Suprapubic skin (tissue), 4 donors: ENCODE results near the gene DDX10. TPM values are rescaled to one million over a fixed set of nuclear protein-coding genes. Genes with fewer than 3 reads are reported as not detected.

Experiments used
- DNase-seq, 2 donors: peaks; one replicate each; pipeline ENCODE4 v3.0.0-alpha.2; 2019; ENCODE audit warnings: low spot score in 2 of 2
- H3K27ac ChIP-seq: fragments of 200-600 bp; sonication (generic); one replicate; pipeline ENCODE4 v1.5.1; 2019
- H3K27me3 ChIP-seq: fragments of 200-600 bp; sonication (generic); one replicate; pipeline ENCODE4 v1.5.1; 2019
- H3K36me3 ChIP-seq: fragments of 200-600 bp; sonication (generic); one replicate; pipeline ENCODE4 v1.5.1; 2019
- H3K4me1 ChIP-seq: fragments of 200-600 bp; sonication (generic); one replicate; pipeline ENCODE4 v1.5.1; 2019
- H3K4me3 ChIP-seq: fragments of 200-600 bp; sonication (generic); one replicate; pipeline ENCODE4 v1.5.1; 2019; ENCODE audit warnings: mild to moderate bottlenecking
- H3K9me3 ChIP-seq: fragments of 200-600 bp; sonication (generic); one replicate; pipeline ENCODE4 v1.5.1; 2019
- EP300 ChIP-seq: sonication (generic); formaldehyde crosslinking; IDR thresholded peaks from one replicate; pipeline ENCODE4 v1.6.1; 2017; ENCODE audit warnings: antibody characterized with exemption
- POLR2A ChIP-seq, 2 donors: fragments of 450-650 bp; IDR thresholded peaks; one replicate each; pipeline ENCODE4 v1.6.1; 2017; ENCODE audit warnings: antibody characterized with exemption in 2 of 2, mild to moderate bottlenecking in 2 of 2, moderate library complexity in 2 of 2
- POLR2AphosphoS5 ChIP-seq, 3 donors: sonication (generic); formaldehyde crosslinking; IDR thresholded peaks; one replicate each; pipeline ENCODE4 v1.6.1; 2017; ENCODE audit warnings: antibody characterized with exemption in 3 of 3
- WGBS: methylation state at CpG from one replicate; pipeline ENCODE4 v1.1.5; 2018; 5-methylcytosine and 5-hydroxymethylcytosine counted together
- total RNA-seq, 4 donors: library from RNA; depleted of rRNA; stranded (reverse); fragments of >200 nt; gene quantifications; one replicate each; pipeline ENCODE4 v1.1.0, GENCODE V29; 2016
- TF ChIP-seq, protein P1 (sequence below), 2 donors: fragments of 200-600 bp in 1 of 2; fragments of 450-650 bp in 1 of 2; sonication (generic) in 1 of 2; IDR thresholded peaks; one replicate each; pipeline ENCODE4 v1.5.1; 2016 to 2019; ENCODE audit warnings: antibody characterized with exemption in 2 of 2, mild to moderate bottlenecking in 1 of 2, moderate library complexity in 1 of 2

The DDX10 gene
- total RNA-seq, 4 donors from 2014 or later: 21.9 to 30.7 (median 27.2) TPM

DNA sequence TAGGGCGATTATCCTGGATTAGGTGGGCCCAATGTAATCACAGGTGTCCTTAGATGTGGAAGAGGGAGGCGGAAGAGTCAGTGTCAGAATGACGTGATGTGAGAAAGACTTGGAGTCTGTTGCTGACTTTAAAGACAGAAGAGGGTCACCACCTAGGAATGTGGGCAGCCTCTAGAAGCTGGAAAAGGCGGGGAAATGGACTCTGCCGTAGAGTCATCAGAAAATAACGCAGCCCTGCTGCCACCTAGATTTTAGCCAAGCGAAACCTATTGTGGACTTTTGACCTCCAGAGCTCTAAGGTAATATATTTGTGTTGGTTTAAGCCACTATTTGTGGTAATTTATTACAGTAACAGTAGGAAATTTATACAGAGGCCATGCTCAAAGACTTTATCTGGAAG lies 4.8 kb downstream of the DDX10 start:
- no peak for DNase-seq
- Histone ChIP-seq H3K9me3 (no peaks in the 10 kb centered on the region), H3K27ac (no peak overlapping the region), H3K36me3 (peaks cover 7% of the 10 kb centered on the region), H3K4me1 (peaks cover 40% of the 10 kb centered on the region), H3K27me3 (no peaks in the 10 kb centered on the region), H3K4me3 (no peak overlapping the region)
- 98% methylated on average over 7 of the region's 7 CpGs for WGBS
- no peak for TF ChIP-seq POLR2A (IDR thresholded peaks at IDR 0.05)
- TF ChIP-seq, protein P1, sequence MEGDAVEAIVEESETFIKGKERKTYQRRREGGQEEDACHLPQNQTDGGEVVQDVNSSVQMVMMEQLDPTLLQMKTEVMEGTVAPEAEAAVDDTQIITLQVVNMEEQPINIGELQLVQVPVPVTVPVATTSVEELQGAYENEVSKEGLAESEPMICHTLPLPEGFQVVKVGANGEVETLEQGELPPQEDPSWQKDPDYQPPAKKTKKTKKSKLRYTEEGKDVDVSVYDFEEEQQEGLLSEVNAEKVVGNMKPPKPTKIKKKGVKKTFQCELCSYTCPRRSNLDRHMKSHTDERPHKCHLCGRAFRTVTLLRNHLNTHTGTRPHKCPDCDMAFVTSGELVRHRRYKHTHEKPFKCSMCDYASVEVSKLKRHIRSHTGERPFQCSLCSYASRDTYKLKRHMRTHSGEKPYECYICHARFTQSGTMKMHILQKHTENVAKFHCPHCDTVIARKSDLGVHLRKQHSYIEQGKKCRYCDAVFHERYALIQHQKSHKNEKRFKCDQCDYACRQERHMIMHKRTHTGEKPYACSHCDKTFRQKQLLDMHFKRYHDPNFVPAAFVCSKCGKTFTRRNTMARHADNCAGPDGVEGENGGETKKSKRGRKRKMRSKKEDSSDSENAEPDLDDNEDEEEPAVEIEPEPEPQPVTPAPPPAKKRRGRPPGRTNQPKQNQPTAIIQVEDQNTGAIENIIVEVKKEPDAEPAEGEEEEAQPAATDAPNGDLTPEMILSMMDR (IDR thresholded peaks at IDR 0.05): no peak
- no peak for TF ChIP-seq POLR2AphosphoS5 (IDR thresholded peaks at IDR 0.05)
- no peak for TF ChIP-seq EP300

GRCh38 chr11:108670451-108670850 lies 5.6 kb downstream of the DDX10 start:
- H3K27ac ChIP-seq: no peak overlapping the region
- DNase-seq: no peak
- WGBS: 82% methylated on average over 4 of the region's 4 CpGs
- no peak overlapping the region for H3K4me3 ChIP-seq
- no peaks in the 10 kb centered on the region for H3K9me3 ChIP-seq
- peaks cover 8% of the 10 kb centered on the region for H3K36me3 ChIP-seq
- H3K27me3 ChIP-seq: no peaks in the 10 kb centered on the region
- TF ChIP-seq POLR2A (IDR thresholded peaks at IDR 0.05) (no peak), POLR2AphosphoS5 (IDR thresholded peaks at IDR 0.05) (no peak), EP300 (no peak)
- TF ChIP-seq, protein P1 (IDR thresholded peaks at IDR 0.05): no peak
- H3K4me1 ChIP-seq: peaks cover 37% of the 10 kb centered on the region

GRCh38 chr11:108672113-108672512 lies 7.2 kb downstream of the DDX10 start:
- no peak overlapping the region for H3K4me3 ChIP-seq
- DNase-seq: no peak
- no peaks in the 10 kb centered on the region for H3K27me3 ChIP-seq
- peaks cover 20% of the 10 kb centered on the region for H3K4me1 ChIP-seq
- peaks cover 24% of the 10 kb centered on the region for H3K36me3 ChIP-seq
- no peaks in the 10 kb centered on the region for H3K9me3 ChIP-seq
- TF ChIP-seq POLR2AphosphoS5 (IDR thresholded peaks at IDR 0.05): no peak
- no peak for TF ChIP-seq EP300
- TF ChIP-seq POLR2A (IDR thresholded peaks at IDR 0.05): no peak
- TF ChIP-seq, protein P1 (IDR thresholded peaks at IDR 0.05): no peak
- no peak overlapping the region for H3K27ac ChIP-seq
- 29% methylated on average over 3 of the region's 3 CpGs for WGBS

DNA sequence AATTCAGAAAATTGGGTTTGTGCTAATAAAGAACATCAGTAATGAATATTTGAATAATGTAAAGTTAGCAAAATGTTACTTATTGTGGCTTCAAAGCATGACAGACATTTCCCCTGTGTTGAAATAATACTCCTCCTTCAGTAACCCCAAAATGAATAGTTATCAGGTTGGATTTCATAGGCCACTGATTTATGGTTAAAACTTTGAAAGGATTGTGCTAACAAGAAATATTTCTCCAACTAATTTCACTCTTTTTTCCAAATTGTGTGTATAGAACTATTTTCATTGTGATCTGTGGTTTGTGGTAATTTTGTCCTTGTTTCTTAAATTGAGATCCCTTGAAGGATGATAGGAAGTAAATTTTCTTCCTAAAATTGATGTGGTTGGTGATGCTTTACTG lies 7.9 kb downstream of the DDX10 start:
- DNase-seq: no peak
- Histone ChIP-seq H3K36me3 (peaks cover 30% of the 10 kb centered on the region), H3K4me1 (peaks cover 14% of the 10 kb centered on the region), H3K4me3 (no peak overlapping the region), H3K9me3 (no peaks in the 10 kb centered on the region), H3K27me3 (no peaks in the 10 kb centered on the region), H3K27ac (no peak overlapping the region)
- TF ChIP-seq POLR2AphosphoS5 (IDR thresholded peaks at IDR 0.05): no peak
- no peak for TF ChIP-seq POLR2A (IDR thresholded peaks at IDR 0.05)
- no peak for TF ChIP-seq EP300
- TF ChIP-seq, protein P1 (IDR thresholded peaks at IDR 0.05): no peak

DNA sequence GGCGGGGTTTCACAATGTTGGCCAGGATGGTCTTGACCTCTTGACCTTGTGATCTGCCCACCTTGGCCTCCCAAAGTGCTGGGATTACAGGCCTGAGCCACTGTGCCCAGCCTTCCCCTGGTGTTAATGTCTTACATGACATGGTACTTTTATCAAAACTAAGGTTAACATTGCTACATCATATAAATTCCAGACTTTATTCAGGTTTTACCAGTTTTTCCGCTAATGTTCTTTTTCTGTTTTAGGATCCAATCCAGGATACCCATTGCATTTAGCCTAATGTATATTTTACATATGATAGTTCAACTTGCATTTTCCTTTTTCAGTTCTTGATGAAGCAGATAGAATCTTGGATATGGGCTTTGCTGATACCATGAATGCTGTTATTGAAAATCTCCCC lies 14.2 kb downstream of the DDX10 start:
- TF ChIP-seq, protein P1 (IDR thresholded peaks at IDR 0.05): no peak
- no peak for TF ChIP-seq POLR2AphosphoS5 (IDR thresholded peaks at IDR 0.05)
- no peak for TF ChIP-seq POLR2A (IDR thresholded peaks at IDR 0.05)
- no peak for TF ChIP-seq EP300
- H3K9me3 ChIP-seq: no peaks in the 10 kb centered on the region
- no peak overlapping the region for H3K27ac ChIP-seq
- no peaks in the 10 kb centered on the region for H3K4me1 ChIP-seq
- H3K36me3 ChIP-seq: peaks cover 54% of the 10 kb centered on the region
- 77% methylated on average over 2 of the region's 2 CpGs for WGBS
- H3K27me3 ChIP-seq: no peaks in the 10 kb centered on the region
- H3K4me3 ChIP-seq: no peak overlapping the region
- DNase-seq: no peak
